Upper lobe of right lung (tissue), 1 donor: Measurements from ENCODE around the gene EFHD1. TPM values are rescaled to one million over a fixed set of nuclear protein-coding genes. Genes with fewer than 3 reads are reported as not detected.

Experiments
- ATAC-seq: fragments of 200-7000 bp; cut with Tn5 transposase; one replicate; pipeline ENCODE4 v1.9.1; 2020; ENCODE audit warnings: mild to moderate bottlenecking, moderate library complexity
- DNase-seq: peaks from one replicate; pipeline ENCODE4 v3.0.0-alpha.2; 2020
- H3K27ac ChIP-seq: fragments of 200-600 bp; one replicate; pipeline ENCODE4 v1.8.0; 2022
- H3K27me3 ChIP-seq: fragments of 200-600 bp; one replicate; pipeline ENCODE4 v1.8.0; 2022; ENCODE audit warnings: mild to moderate bottlenecking
- H3K36me3 ChIP-seq: fragments of 200-600 bp; one replicate; pipeline ENCODE4 v1.8.0; 2022
- H3K4me1 ChIP-seq: fragments of 200-600 bp; one replicate; pipeline ENCODE4 v1.8.0; 2022
- H3K4me3 ChIP-seq: fragments of 200-600 bp; one replicate; pipeline ENCODE4 v1.8.0; 2022; ENCODE audit warnings: mild to moderate bottlenecking
- H3K9me3 ChIP-seq: fragments of 200-600 bp; one replicate; pipeline ENCODE4 v1.8.0; 2022
- CTCF ChIP-seq: fragments of 200-600 bp; IDR thresholded peaks from one replicate; pipeline ENCODE4 v1.8.0; 2022; ENCODE audit warnings: antibody characterized with exemption
- intact Hi-C: fragments of 100-400 bp; cut with DNase I; formaldehyde crosslinking; loops from one replicate; pipeline ENCODE4 v1.11.0; 2022
- long read RNA-seq: library from polyadenylated mRNA; unstranded; transcript quantifications from one replicate; pipeline ENCODE4 v2.0.0, GENCODE V29; 2021
- total RNA-seq: library from RNA; stranded (reverse); fragmentation: NEBNext Ultra II Directional; extraction: Animal tissue kit (Norgen Biotek cat#: 25700); gene quantifications from one replicate; pipeline ENCODE4 v1.2.1, GENCODE V29; 2021
- donor health status: DM: no; HTN: yes; CAD: no; lungs with severe emphysema.

EFHD1 gene
- total RNA-seq, result 10.7 TPM
- long read RNA-seq, transcript EFHD1-201 (4 exons, 2,259 nt), result major isoform, 33 of 34 reads
- long read RNA-seq, partial matches to known transcripts, result 1 of 34 reads
- long read RNA-seq, other reads (novel, unspliced or antisense), result 0 of 34 reads

GRCh38 chr2:232633413-232634205 is at the start of gene EFHD1:
EFHD1 (plus strand) TSS chr2:232633604; CDS start chr2:232633705, 101 bp downstream.
- DNase-seq (peak; percentile 80), ATAC-seq (peak; percentile 89)
- intact Hi-C loops, result no loop called here
- Histone ChIP-seq H3K4me1 (peaks cover 15% of the 10 kb centered on the region), H3K36me3 (no peaks in the 10 kb centered on the region), H3K9me3 (no peaks in the 10 kb centered on the region), H3K4me3 (peak within 1 kb of the TSS; percentile 48), H3K27me3 (peaks cover 52% of the 10 kb centered on the region), H3K27ac (peak within 1 kb of the TSS; percentile 65)
- no peak for TF ChIP-seq CTCF

- no peak for TF ChIP-seq CTCF
- intact Hi-C loops, result no loop called here
- Histone ChIP-seq H3K4me3 (no peak overlapping the region), H3K9me3 (no peaks in the 10 kb centered on the region), H3K27me3 (no peaks in the 10 kb centered on the region), H3K4me1 (no peaks in the 10 kb centered on the region), H3K36me3 (peaks cover 15% of the 10 kb centered on the region), H3K27ac (no peak overlapping the region)
- no peak for ATAC-seq
- DNase-seq, result no peak
Observed at GRCh38 chr2:232584238-232584637, 49.2 kb upstream of the EFHD1 start.

DNA sequence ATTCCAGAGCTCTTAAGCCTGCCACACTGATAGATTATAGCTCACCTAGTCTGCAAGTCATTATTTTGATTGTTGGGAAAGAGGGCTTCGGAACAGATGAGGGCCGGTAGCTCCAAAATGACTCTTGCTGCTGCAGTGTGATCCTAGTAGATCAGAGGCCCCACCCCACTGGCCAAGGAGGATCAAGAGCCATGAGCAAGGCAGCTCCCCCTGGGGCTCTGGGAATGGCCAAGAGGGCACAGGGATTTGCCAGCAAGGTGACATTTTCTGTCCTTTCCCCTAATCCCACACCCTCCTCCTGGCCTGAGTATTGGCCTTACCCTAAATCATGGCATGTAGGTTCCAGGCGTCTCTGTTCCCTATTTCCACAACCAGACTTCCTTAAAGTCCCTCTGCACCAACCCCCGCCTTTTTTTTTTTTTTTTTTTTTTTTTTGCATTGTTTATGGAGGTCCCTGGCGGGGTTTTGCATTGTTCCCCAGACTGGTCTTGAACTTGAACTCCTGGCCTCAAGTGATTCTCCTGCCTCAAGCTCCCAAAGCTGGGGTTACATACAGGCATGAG is 46.4 kb upstream of the EFHD1 start:
- H3K4me1 ChIP-seq, result no peaks in the 10 kb centered on the region
- H3K9me3 ChIP-seq, result no peaks in the 10 kb centered on the region
- ATAC-seq (peak; percentile 40), DNase-seq (no peak)
- intact Hi-C loops, result no loop called here
- no peaks in the 10 kb centered on the region for H3K27me3 ChIP-seq
- H3K27ac ChIP-seq, result no peak overlapping the region
- no peak for TF ChIP-seq CTCF
- H3K36me3 ChIP-seq, result peaks cover 1% of the 10 kb centered on the region
- H3K4me3 ChIP-seq, result no peak overlapping the region

DNA sequence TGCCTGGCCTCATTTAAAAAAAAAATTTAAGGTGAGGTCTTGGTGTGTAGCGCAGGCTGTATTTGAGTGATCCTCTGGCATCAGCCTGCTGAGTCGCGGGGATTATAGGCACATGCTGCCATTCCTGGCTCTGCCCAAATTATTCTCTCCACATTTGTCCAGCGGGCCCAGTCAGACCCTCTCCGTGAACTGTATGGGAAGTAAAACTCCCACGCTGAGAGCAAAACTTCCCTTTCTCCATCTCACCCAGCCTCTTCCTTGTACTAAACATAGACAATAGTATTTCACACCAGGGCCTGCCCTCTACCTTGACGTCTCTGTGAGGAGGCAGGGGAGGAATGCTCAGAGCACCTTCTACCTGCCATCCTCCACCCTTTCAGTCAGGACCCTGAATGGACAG is 45.9 kb upstream of the EFHD1 start:
- intact Hi-C loops, result no loop called here
- Histone ChIP-seq H3K4me3 (no peak overlapping the region), H3K27me3 (no peaks in the 10 kb centered on the region), H3K4me1 (no peaks in the 10 kb centered on the region), H3K36me3 (no peaks in the 10 kb centered on the region), H3K27ac (no peak overlapping the region), H3K9me3 (no peaks in the 10 kb centered on the region)
- TF ChIP-seq CTCF, result no peak
- ATAC-seq, result peak; percentile 66
- DNase-seq, result no peak

DNA sequence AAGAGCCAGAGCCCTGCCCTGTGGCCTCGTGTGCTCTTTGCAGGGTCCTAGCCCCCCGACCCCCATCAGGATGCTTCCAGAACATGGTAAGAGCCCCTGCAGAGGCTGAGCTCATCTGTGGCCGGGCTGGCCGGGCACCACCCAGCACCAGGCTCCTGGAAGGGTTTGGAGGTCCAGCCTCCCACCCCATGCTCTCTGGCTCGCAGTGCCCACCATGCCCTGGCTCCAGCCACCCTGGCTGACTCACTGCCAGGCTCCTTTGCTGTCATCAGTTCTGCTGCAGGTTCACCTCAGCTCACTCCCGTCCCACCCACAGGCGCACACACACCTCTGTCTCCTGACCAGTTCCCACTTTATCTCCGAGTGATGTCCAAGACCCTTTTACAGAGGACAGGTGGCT is 45.4 kb upstream of the EFHD1 start:
- intact Hi-C loops, result no loop called here
- DNase-seq (no peak), ATAC-seq (peak; percentile 3)
- Histone ChIP-seq H3K27ac (no peak overlapping the region), H3K4me1 (no peaks in the 10 kb centered on the region), H3K27me3 (no peaks in the 10 kb centered on the region), H3K4me3 (no peak overlapping the region), H3K36me3 (no peaks in the 10 kb centered on the region), H3K9me3 (no peaks in the 10 kb centered on the region)
- no peak for TF ChIP-seq CTCF
